ENCODE results near the gene ADAMTSL1.
"Not testable (repeated sequence)": the region's sequence is repeated elsewhere in the genome, so short reads cannot be mapped to it uniquely, and the experiment has no call there.

The ADAMTSL1 gene

GRCh38 chr9:18922161-18922885 is 448.4 kb downstream of the ADAMTSL1 start:
- DNase-seq (ENCODE audit: low read depth): no peak
- no peak overlapping the region for H3K4me3 ChIP-seq (ENCODE audit: low read depth, low read length)
- TF ChIP-seq CTCF (conservative IDR thresholded peaks at IDR 0.05; ENCODE audit: low read depth, low read length): no peak

GRCh38 chr9:18923167-18923566 is 449.2 kb downstream of the ADAMTSL1 start:
- peak; percentile 15 for DNase-seq (ENCODE audit: low read depth)
- no peak for TF ChIP-seq CTCF (conservative IDR thresholded peaks at IDR 0.05; ENCODE audit: low read depth, low read length)

GRCh38 chr9:18923671-18924430 is 449.9 kb downstream of the ADAMTSL1 start:
- no peak for DNase-seq (ENCODE audit: low read depth)
- H3K4me3 ChIP-seq (ENCODE audit: low read depth, low read length): no peak overlapping the region
- TF ChIP-seq CTCF (conservative IDR thresholded peaks at IDR 0.05; ENCODE audit: low read depth, low read length): no peak

More at GRCh38 chr9:18923167-18923566, 449.2 kb downstream of the ADAMTSL1 start:
- no peak overlapping the region for H3K4me3 ChIP-seq (ENCODE audit: low read depth, low read length)

GRCh38 chr9:18925880-18926279 is 451.9 kb downstream of the ADAMTSL1 start:
- H3K4me3 ChIP-seq (ENCODE audit: low read depth, low read length): no peak overlapping the region
- TF ChIP-seq CTCF (conservative IDR thresholded peaks at IDR 0.05; ENCODE audit: low read depth, low read length): no peak
- no peak for DNase-seq (ENCODE audit: low read depth)

GRCh38 chr9:18926513-18926912 is 452.6 kb downstream of the ADAMTSL1 start:
- no peak for TF ChIP-seq CTCF (conservative IDR thresholded peaks at IDR 0.05; ENCODE audit: low read depth, low read length)
- H3K4me3 ChIP-seq (ENCODE audit: low read depth, low read length): no peak overlapping the region
- DNase-seq (ENCODE audit: low read depth): no peak

- peak; percentile 66 for DNase-seq (ENCODE audit: low read depth)
- H3K4me3 ChIP-seq (ENCODE audit: low read depth, low read length): no peak overlapping the region
- TF ChIP-seq CTCF (conservative IDR thresholded peaks at IDR 0.05; ENCODE audit: low read depth, low read length): no peak
Measured at GRCh38 chr9:18928711-18929110, 454.8 kb downstream of the ADAMTSL1 start.

GRCh38 chr9:18930611-18931010 is 456.7 kb downstream of the ADAMTSL1 start:
- not testable (repeated sequence) for DNase-seq (ENCODE audit: low read depth); H3K4me3 ChIP-seq (ENCODE audit: low read depth, low read length)
